Stimulated activated naive B cell treated with anti-CD40 and anti-IgM and Interleukin-4, amounts not matched to agents 10 μg/mL and 1 μg/mL and 100 μg/mL, for 72 hours (primary cell): Measurements from ENCODE around the gene PSMG1.
"Not testable (repeated sequence)": the region's sequence is repeated elsewhere in the genome, so short reads cannot be mapped to it uniquely, and the experiment has no call there.

ENCODE experiments used
- ATAC-seq, 2 donors: fragments of 150-1000 bp; cut with Tn5 transposase; replicated peaks; 2 replicates each; pipeline ENCODE4 v1.10.0; 2021; ENCODE audit warnings: moderate library complexity in 1 of 2
- DNase-seq: peaks from one replicate; pipeline ENCODE4 v3.0.0; 2021
- H3K27ac Mint-ChIP-seq: one replicate; pipeline ENCODE4 v1.8.0; 2022; ENCODE audit warnings: mild to moderate bottlenecking, mixed read lengths
- H3K27me3 Mint-ChIP-seq, 2 donors: one replicate each; pipeline ENCODE4 v1.8.0; 2022; ENCODE audit warnings: mixed read lengths in 2 of 2
- H3K36me3 Mint-ChIP-seq, 2 donors: one replicate each; pipeline ENCODE4 v1.8.0; 2022; ENCODE audit warnings: mixed read lengths in 2 of 2, mild to moderate bottlenecking in 1 of 2
- H3K4me1 Mint-ChIP-seq, 2 donors: one replicate each; pipeline ENCODE4 v1.8.0; 2022; ENCODE audit warnings: mixed read lengths in 2 of 2, mild to moderate bottlenecking in 1 of 2
- H3K4me3 Mint-ChIP-seq, 2 donors: one replicate each; pipeline ENCODE4 v1.8.0; 2022; ENCODE audit warnings: mild to moderate bottlenecking in 2 of 2, mixed read lengths in 2 of 2, moderate library complexity in 1 of 2
- H3K9me3 Mint-ChIP-seq, 2 donors: one replicate each; pipeline ENCODE4 v1.8.0; 2022; ENCODE audit warnings: mixed read lengths in 2 of 2, mild to moderate bottlenecking in 1 of 2

The PSMG1 gene

GRCh38 chr21:39155578-39155977 is 27.7 kb downstream of the PSMG1 start:
- Mint-ChIP-seq H3K36me3 (peaks cover 0 to 2% of the 10 kb centered on the region in 2 donors), H3K4me3 (no peak overlapping the region), H3K27me3 (peaks cover 5% of the 10 kb centered on the region in 2 donors), H3K4me1 (no peaks in the 10 kb centered on the region), H3K27ac (no peak overlapping the region), H3K9me3 (no peaks in the 10 kb centered on the region)
- DNase-seq (no peak), ATAC-seq (no peak)

GRCh38 chr21:39153842-39154241 is 29.4 kb downstream of the PSMG1 start:
- H3K4me1 Mint-ChIP-seq: no peaks in the 10 kb centered on the region
- ATAC-seq (no peak), DNase-seq (no peak)
- H3K27ac Mint-ChIP-seq: no peak overlapping the region
- peaks cover 0 to 2% of the 10 kb centered on the region in 2 donors for H3K36me3 Mint-ChIP-seq
- no peaks in the 10 kb centered on the region for H3K9me3 Mint-ChIP-seq
- H3K27me3 Mint-ChIP-seq: peaks cover 5 to 8% of the 10 kb centered on the region in 2 donors
- H3K4me3 Mint-ChIP-seq: no peak overlapping the region

GRCh38 chr21:39153373-39153772 is 29.9 kb downstream of the PSMG1 start:
- ATAC-seq: peak; percentile 49 to 62
- DNase-seq: no peak
- H3K9me3 Mint-ChIP-seq: no peaks in the 10 kb centered on the region
- no peak overlapping the region for H3K27ac Mint-ChIP-seq
- peaks cover 0 to 2% of the 10 kb centered on the region in 2 donors for H3K36me3 Mint-ChIP-seq
- H3K4me1 Mint-ChIP-seq: no peaks in the 10 kb centered on the region
- H3K27me3 Mint-ChIP-seq: peaks cover 5 to 8% of the 10 kb centered on the region in 2 donors
- no peak overlapping the region for H3K4me3 Mint-ChIP-seq

GRCh38 chr21:39152271-39152670 is 31.0 kb downstream of the PSMG1 start:
- no peak for DNase-seq
- H3K4me3 Mint-ChIP-seq: no peak overlapping the region
- ATAC-seq: no peak
- no peaks in the 10 kb centered on the region for H3K4me1 Mint-ChIP-seq
- no peak overlapping the region for H3K27ac Mint-ChIP-seq
- H3K9me3 Mint-ChIP-seq: no peaks in the 10 kb centered on the region
- H3K36me3 Mint-ChIP-seq: peaks cover 0 to 2% of the 10 kb centered on the region in 2 donors
- H3K27me3 Mint-ChIP-seq: peaks cover 5 to 8% of the 10 kb centered on the region in 2 donors

GRCh38 chr21:39150877-39151276 is 32.4 kb downstream of the PSMG1 start:
- Mint-ChIP-seq H3K9me3 (no peaks in the 10 kb centered on the region), H3K4me1 (no peaks in the 10 kb centered on the region), H3K27ac (no peak overlapping the region), H3K27me3 (peaks cover 5 to 8% of the 10 kb centered on the region in 2 donors), H3K4me3 (no peak overlapping the region), H3K36me3 (no peaks in the 10 kb centered on the region)
- ATAC-seq (no peak), DNase-seq (no peak)

- no peaks in the 10 kb centered on the region for H3K9me3 Mint-ChIP-seq
- peaks cover 5 to 8% of the 10 kb centered on the region in 2 donors for H3K27me3 Mint-ChIP-seq
- no peaks in the 10 kb centered on the region for H3K36me3 Mint-ChIP-seq
- DNase-seq (no peak), ATAC-seq (no peak)
- H3K4me1 Mint-ChIP-seq: no peaks in the 10 kb centered on the region
- H3K27ac Mint-ChIP-seq: no peak overlapping the region
- H3K4me3 Mint-ChIP-seq: no peak overlapping the region
These were observed 32.9 kb downstream of the PSMG1 start for GRCh38 chr21:39150316-39150715.

- no peak overlapping the region for H3K4me3 Mint-ChIP-seq
- no peaks in the 10 kb centered on the region for H3K4me1 Mint-ChIP-seq
- H3K27ac Mint-ChIP-seq: no peak overlapping the region
- H3K9me3 Mint-ChIP-seq: no peaks in the 10 kb centered on the region
- DNase-seq: no peak
- no peaks in the 10 kb centered on the region for H3K36me3 Mint-ChIP-seq
- peaks cover 5 to 8% of the 10 kb centered on the region in 2 donors for H3K27me3 Mint-ChIP-seq
- ATAC-seq: no peak
These were observed 33.4 kb downstream of the PSMG1 start for GRCh38 chr21:39149882-39150281.

GRCh38 chr21:39148975-39149374 is 34.3 kb downstream of the PSMG1 start:
- ATAC-seq (no peak), DNase-seq (no peak)
- Mint-ChIP-seq H3K27ac (no peak overlapping the region), H3K36me3 (no peaks in the 10 kb centered on the region), H3K9me3 (no peaks in the 10 kb centered on the region), H3K4me1 (no peaks in the 10 kb centered on the region), H3K4me3 (no peak overlapping the region), H3K27me3 (peaks cover 5 to 8% of the 10 kb centered on the region in 2 donors)

GRCh38 chr21:39144191-39144590 is 39.1 kb downstream of the PSMG1 start:
- DNase-seq (no peak), ATAC-seq (no peak)
- no peaks in the 10 kb centered on the region for H3K36me3 Mint-ChIP-seq
- no peaks in the 10 kb centered on the region for H3K27me3 Mint-ChIP-seq
- H3K4me1 Mint-ChIP-seq: no peaks in the 10 kb centered on the region
- peaks cover 0 to 4% of the 10 kb centered on the region in 2 donors for H3K9me3 Mint-ChIP-seq
- no peak overlapping the region for H3K4me3 Mint-ChIP-seq
- H3K27ac Mint-ChIP-seq: no peak overlapping the region

GRCh38 chr21:39142972-39143371 is 40.3 kb downstream of the PSMG1 start:
- no peaks in the 10 kb centered on the region for H3K4me1 Mint-ChIP-seq
- DNase-seq (no peak), ATAC-seq (no peak)
- H3K9me3 Mint-ChIP-seq: peaks cover 0 to 4% of the 10 kb centered on the region in 2 donors
- no peaks in the 10 kb centered on the region for H3K27me3 Mint-ChIP-seq
- no peak overlapping the region for H3K4me3 Mint-ChIP-seq
- no peaks in the 10 kb centered on the region for H3K36me3 Mint-ChIP-seq
- H3K27ac Mint-ChIP-seq: no peak overlapping the region

- Mint-ChIP-seq H3K36me3 (no peaks in the 10 kb centered on the region), H3K4me1 (no peaks in the 10 kb centered on the region), H3K27ac (no peak overlapping the region), H3K9me3 (peaks cover 0 to 4% of the 10 kb centered on the region in 2 donors), H3K4me3 (no peak overlapping the region), H3K27me3 (no peaks in the 10 kb centered on the region)
- ATAC-seq (no peak), DNase-seq (no peak)
These were observed 41.7 kb downstream of the PSMG1 start for GRCh38 chr21:39141502-39141901.

- no peaks in the 10 kb centered on the region for H3K27me3 Mint-ChIP-seq
- H3K4me3 Mint-ChIP-seq: no peak overlapping the region
- no peak overlapping the region for H3K27ac Mint-ChIP-seq
- ATAC-seq: no peak
- H3K4me1 Mint-ChIP-seq: no peaks in the 10 kb centered on the region
- DNase-seq: no peak
- H3K9me3 Mint-ChIP-seq: no peaks in the 10 kb centered on the region
- no peaks in the 10 kb centered on the region for H3K36me3 Mint-ChIP-seq
These were observed 45.7 kb downstream of the PSMG1 start for GRCh38 chr21:39137248-39138178.

GRCh38 chr21:39136711-39137110 is 46.5 kb downstream of the PSMG1 start:
- Mint-ChIP-seq H3K27me3 (no peaks in the 10 kb centered on the region), H3K4me3 (no peak overlapping the region), H3K27ac (no peak overlapping the region), H3K4me1 (no peaks in the 10 kb centered on the region), H3K36me3 (no peaks in the 10 kb centered on the region), H3K9me3 (no peaks in the 10 kb centered on the region)
- ATAC-seq (no peak), DNase-seq (no peak)

- not testable (repeated sequence) for DNase-seq, H3K27ac Mint-ChIP-seq, H3K36me3 Mint-ChIP-seq, H3K9me3 Mint-ChIP-seq, H3K4me3 Mint-ChIP-seq, H3K4me1 Mint-ChIP-seq, H3K27me3 Mint-ChIP-seq
- peak; percentile 38 to 61 for ATAC-seq
These were observed 47.1 kb downstream of the PSMG1 start for GRCh38 chr21:39136138-39136537.

GRCh38 chr21:39134288-39134810 is 48.9 kb downstream of the PSMG1 start:
- Mint-ChIP-seq H3K4me1 (no peaks in the 10 kb centered on the region), H3K27me3 (no peaks in the 10 kb centered on the region), H3K36me3 (no peaks in the 10 kb centered on the region), H3K4me3 (no peak overlapping the region), H3K27ac (no peak overlapping the region), H3K9me3 (peaks cover 0 to 2% of the 10 kb centered on the region in 2 donors)
- ATAC-seq (no peak), DNase-seq (no peak)
